ENCODE data around the gene PROS1.
"Not testable (repeated sequence)": the region's sequence is repeated elsewhere in the genome, so short reads cannot be mapped to it uniquely, and the experiment has no call there.

Gene PROS1

DNA sequence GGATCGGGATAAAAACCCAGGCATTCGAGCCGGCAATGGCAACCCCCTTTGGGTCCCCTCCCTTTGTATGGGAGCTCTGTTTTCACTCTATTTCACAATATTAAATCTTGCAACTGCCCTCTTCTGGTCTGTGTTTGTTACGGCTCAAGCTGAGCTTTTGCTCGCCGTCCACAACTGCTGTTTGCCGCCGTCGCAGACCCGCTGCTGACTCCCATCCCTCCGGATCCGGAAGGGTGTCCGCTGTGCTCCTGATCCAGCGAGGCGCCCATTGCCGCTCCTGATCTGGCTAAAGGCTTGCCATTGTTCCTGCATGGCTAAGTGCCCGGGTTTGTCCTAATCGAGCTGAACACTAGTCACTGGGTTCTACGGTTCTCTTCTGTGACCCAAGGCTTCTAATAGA, 8.6 kb downstream of the PROS1 start:
- DNase-seq: not testable (repeated sequence)

DNA sequence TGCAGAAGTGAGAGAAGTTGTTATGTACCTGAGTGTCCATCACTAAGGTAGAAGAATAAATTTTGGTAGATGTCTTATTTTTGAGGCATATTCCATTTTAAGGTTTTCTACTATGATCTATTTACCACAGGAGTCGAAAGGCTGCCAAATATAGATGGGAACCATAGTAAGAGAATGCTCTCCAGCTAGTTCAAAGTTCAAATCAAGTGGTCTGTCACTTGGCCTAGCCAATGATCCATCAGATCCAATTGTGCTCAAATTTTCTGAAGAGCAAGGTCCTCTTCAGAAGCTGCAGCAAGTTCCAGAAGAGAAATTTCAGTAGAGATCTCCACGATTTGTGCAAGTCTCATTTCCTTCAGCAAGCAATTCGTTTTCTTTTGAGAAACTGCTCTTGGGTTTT, 10.9 kb downstream of the PROS1 start:
- DNase-seq: no peak

DNA sequence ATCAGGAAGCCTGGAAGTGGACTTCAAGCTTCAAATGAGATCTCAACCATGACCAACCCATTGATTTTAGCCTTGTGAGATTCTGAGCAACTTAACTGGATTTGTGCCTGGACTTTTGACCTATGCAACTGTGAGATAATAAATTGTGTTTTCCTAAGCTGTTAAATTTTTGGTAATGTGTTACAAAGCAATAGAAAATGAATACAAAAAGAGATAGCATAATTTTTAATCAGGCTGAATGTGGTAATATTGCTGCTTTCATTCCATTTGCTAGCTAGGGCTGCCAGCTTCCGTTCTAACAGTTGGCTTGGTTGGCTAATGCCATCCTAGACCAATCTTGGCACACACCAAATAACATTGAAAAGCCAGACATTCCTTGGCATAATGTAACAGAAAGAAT, 12.2 kb downstream of the PROS1 start:
- DNase-seq: no peak

DNA sequence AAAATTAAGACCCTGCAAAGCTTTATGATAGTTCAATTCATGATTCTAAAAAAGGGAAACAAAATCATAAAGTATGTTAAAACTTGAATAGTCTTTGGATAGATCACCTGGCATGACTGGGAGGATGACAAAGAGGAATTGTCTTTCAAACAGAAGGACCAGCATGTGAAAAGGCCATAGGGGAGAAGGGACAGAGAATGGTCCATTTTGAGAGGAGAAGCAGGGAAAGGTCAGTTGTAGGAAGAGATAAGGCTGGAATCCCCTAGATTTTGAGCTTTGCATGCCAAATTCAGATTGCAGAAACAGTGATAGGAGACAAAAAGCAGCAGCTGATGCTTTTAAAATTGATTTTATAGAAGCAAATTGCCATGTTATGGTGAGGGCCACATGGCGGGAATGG, 12.7 kb downstream of the PROS1 start:
- no peak for DNase-seq

DNA sequence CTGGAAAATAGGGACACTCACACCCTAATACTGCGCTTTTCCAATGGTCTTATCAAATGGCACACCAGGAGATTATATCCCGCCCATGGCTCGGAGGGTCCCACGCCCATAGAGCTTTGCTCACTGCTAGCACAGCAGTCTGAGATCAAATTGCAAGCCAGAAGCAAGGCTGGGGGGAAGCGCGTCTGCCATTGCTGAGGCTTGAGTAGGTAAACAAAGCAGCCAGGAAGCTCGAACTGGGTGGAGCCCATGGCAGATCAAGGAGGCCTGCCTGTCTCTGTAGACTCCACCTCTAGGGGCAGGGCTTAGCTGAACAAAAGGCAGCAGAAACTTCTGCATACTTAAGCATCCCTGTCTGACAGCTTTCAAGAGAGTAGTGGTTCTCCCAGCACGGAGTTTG, 23.7 kb downstream of the PROS1 start:
- peak; percentile 40 for DNase-seq

DNA sequence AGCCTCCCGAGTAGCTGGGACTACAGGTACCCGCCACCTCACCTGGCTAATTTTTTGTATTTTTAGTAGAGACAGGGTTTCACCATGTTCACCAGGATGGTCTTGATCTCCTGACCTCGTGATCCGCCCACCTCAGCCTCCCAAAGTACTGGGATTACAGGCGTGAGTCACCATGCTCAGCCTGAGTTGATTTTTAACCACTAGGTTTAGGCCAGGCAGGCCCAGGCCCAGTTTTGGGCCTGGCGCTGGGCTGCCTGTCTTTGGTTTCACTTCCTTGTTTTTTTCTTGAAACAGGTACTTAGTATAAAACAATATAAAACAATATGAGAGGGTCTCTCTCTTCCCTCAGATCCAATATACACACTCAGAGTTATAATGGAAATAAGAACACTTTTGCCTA, 36.2 kb downstream of the PROS1 start:
- DNase-seq: not testable (repeated sequence)

DNA sequence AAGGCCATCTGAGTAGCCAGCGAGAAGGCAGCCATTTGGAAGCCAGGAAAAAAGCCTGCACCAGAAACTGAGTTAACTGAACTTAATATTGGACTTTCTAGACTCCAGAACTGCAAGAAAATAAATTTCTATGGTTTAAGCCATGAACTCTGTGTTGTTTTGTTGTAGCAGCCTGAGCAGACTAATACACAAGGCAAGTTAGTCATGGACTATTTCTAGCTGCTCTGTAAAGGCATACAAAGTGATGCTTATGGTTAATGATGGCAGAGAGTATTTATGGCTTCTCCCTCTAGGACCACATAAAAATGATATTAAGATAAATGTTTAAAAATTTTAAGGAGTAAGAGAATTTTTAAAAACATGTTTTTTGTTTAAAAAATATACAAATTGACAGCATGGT, 37.1 kb downstream of the PROS1 start:
- no peak for DNase-seq

DNA sequence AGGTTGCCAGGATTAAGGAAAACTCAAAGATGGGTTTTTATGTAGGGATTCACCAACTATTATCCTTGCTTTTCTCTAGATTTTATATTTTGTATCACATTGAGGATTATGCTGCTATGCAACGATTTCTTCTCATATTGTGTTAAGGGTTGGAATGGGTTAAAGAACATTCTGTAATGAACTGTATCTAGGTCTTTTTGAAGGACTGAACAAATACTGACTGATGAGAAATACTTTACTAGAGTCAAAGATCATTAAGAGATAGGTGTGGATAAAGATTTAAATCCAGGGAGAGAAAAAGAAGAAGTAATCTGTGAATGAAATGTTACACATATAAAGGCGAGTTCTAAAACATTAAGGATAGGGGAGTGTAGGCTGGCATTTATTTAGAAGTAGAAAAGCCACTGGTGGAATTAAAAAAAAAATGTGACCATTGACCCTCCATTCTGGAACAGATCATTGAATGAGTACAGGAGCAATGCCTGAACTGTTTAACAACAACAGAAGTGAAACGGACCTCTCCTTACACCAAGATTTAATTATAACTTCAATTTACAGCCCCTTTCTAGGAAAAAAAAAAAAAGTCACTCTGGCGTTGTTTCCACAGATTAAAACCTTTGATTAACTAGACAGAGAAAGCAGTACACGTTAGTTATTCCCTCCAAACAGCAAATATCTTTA, 39.2 kb downstream of the PROS1 start:
- no peak for DNase-seq

DNA sequence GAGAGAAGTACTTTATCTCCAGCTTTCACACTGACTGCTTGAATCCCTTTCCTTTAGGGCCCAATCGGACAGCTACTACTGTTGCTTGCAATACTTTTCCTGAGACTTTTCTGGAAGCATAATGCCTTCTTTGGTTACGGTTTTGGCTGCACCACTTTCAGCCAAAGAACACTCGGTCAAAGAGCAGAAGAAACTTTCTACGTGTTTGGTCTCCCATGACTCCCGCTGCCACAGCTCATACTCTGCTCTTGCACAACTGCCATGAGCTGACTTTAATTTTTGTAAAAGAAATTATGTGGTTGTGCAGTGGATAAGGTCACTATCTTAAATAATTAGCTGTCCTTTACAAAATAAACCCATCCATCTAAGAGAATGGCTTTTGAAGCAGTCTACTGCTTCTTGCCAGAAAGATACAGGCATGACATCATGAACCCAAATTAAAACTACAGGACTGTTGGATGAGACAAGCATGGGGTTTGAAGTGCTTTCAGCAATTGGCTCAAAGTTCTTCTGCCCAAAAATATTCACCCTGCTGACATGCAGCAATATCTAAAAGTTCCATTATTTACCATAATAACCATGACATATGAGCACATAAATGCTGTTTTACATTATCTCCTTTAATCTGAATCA, 42.0 kb downstream of the PROS1 start:
- no peak for DNase-seq

DNA sequence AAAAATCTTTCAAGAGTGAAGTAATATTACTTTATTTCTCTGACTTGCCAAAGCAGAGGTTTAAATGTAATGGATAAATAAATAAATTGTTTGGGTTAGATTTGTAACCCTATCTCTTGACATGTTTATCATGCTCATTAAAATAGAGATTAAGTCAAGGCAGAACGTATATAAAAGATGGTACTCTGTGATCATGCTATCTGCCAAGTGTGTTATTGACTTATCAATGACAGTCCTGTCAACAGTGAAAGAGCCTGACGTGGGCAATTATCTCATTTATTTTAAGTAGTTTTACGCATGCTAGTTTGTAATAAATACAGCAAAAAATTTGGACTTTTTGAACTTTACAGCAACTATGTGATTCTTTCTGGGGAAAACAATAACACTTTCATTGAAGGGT, 43.7 kb downstream of the PROS1 start:
- DNase-seq: no peak

DNA sequence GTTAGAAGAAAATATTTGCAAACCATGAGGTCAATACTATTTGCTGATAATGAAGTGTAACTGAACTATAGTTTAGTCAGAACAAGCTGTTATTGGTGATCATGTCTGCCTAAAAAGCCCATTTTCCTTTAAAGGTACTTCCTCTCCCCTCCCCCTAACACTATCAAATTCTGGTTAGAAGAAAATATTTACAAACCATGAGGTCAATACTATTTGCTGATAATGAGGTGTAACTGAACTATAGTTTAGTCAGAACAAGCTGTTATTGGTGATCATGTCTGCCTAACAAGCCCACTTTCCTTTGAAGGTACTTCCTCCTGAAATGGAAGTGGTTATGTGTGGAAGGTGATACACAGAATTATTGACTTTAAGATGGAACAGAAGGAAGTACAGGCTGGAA, 46.9 kb downstream of the PROS1 start:
- no peak for DNase-seq

DNA sequence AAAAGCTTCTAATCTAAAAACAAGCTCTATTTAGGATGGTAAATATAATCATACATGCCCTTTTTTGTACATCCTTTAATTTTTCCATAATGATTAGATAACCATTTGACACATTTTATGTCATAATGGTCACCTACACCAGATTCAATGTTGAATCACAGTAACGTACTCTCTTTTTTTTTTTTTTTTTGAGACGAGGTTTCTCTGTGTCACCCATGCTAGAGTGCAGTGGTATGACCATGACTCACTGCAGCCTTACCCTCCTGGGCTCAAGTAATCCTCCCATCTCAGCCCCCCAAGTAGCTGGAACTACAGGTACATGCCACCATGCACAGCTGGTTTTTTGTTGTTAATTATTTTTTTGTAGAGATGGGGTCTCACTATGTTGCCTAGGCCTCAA, 49.2 kb downstream of the PROS1 start:
- no peak for DNase-seq

DNA sequence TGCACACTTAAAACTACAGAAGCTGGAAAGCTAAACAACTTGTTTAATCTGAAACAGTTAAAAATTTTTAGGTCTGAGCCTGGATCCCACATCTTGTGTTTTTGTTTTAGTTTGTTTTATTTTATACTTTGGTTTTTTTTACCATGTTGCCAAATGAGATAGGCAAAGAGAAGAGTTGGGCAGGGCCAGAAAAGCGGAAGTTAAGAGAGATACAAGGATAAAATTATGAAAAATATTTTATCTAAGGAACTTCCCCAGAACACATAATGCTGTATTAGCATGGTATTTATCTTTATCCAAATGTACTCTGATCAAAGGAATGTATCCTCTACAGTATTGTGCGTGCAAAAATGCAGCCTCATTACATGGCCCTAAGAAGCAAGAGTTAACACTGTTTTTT, 50.7 kb downstream of the PROS1 start:
- no peak for DNase-seq

DNA sequence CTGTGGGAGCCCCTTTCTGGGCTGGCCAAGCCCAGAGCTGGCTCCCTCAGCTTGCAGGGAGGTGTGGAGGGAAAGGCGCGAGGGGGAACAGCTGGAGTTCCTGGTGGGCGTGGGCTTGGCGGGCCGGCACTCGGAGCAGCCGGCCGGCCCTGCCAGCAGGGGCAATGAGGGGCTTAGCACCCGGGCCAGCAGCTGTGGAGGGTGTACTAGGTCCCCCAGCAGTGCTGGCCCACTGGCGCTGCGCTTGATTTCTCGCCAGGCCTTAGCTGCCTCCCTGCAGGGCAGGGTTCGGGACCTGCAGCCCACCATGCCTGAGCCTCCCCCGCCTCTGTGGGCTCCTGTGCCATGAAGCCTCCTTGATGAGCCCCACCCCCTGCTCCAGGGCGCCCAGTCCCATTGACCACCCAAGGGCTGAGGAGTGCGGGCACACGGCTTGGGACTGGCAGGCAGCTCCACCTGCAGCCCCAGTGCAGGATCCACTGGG, 56.1 kb downstream of the PROS1 start:
- DNase-seq: not testable (repeated sequence)

DNA sequence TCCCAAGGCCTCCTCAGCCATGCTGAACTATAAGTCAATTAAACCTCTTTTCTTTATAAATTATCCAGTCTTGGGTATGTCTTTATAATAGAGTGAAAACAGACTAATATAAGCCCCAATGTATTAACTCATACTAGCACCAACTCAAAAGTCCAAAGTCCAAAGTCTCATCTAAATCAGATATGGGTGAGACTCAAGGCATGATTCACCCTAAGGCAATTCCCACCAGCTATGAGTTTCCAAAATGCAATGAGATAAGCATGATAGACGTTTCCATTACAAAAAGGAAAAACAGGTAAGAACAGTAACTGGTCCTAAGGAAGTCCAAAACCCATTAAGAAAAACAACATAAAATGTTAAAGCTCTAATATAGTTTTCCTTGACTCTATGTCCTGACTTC, 60.1 kb downstream of the PROS1 start:
- not testable (repeated sequence) for DNase-seq

DNA sequence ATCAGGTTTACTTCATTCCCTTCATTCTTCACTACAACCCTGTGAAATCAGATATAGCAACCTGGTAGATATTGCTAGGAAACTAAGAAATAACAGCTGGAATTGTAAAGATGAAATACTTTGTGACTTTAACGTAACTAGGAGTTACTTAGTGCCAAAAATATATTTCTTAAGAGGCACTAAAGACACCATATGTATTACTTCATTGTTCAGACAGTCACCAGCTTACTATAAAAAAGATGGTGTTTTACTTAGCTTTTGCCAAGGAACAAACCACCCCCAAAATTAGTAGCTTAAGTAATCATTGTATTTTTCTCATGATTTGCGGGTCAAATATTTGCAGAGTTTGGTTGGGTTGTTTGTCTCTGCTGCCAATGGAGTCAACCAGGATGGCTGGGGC, 62.5 kb downstream of the PROS1 start:
- DNase-seq: no peak

DNA sequence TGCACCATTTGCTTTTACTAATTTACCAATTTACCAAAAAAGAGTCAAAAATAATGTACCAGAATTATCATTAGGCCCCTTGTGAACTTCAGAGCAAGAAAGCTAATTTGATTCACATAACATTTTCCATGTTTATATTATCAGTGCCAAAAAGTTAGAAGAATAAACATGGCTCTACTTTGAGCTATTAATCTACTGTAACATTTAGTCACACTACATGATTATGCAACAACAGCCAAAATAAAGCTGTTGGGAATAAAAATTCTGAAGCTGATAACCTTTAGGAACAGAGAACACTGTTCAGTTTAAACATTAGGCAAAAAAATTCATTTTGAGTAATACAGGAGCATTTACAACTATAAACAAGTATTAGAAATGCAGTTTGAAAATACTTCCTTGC, 63.6 kb downstream of the PROS1 start:
- no peak for DNase-seq

DNA sequence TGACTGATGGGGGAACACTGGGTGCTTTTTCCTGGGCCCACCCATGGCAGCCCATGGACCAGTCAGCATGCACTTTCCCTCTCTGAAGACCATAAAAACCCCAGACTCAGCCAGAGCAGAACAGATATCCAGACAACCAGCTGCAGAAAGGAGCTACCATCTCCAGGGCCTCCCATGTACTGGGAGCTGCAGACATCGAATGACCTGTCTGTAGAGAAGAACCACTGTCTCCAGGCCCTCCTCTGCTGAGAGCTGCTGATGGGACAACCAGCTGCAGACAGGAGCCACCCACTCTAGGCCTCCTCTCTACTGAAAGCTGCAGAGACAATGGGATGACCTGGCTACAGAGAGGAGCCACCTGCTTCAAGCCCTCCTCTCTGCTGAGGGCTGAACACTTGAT, 66.6 kb downstream of the PROS1 start:
- DNase-seq: no peak

DNA sequence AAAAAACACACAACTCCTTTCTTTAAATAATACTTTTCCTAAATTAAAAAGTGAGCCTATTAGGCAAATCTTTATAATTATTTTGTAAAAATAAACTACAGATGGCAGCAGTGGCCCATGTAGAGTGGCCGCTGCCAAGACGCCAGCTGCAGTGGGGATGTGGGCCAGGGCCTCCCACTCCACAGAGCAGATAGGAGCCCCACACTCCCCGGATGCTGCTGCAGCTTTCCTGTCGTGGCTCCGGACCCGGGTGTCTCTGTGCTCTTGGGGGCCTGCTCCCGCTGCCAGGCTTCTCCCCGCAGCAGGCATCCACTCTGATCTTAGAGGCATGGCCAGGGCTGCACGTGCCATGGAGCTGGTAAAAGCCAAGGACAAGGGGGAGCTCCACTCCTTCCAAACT, 67.5 kb downstream of the PROS1 start:
- no peak for DNase-seq

DNA sequence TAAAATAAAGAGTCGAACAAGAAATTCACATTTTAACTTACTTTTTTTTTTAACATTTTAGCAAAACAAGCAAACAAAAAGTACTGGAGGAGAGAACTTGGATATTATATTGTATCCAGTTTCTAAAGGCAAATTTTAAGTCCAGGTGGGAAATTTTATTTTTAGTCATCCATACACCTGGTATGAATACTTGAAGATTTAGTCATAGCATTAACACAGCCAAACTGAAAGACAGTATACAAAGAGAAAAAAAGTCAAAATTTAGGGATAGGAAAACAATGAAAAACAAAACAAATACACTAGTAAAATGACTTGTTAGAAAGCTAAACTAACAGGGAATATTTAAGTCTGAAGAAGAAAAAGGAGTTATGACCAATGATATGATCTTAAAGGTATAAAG, 69.1 kb downstream of the PROS1 start:
- no peak for DNase-seq

DNA sequence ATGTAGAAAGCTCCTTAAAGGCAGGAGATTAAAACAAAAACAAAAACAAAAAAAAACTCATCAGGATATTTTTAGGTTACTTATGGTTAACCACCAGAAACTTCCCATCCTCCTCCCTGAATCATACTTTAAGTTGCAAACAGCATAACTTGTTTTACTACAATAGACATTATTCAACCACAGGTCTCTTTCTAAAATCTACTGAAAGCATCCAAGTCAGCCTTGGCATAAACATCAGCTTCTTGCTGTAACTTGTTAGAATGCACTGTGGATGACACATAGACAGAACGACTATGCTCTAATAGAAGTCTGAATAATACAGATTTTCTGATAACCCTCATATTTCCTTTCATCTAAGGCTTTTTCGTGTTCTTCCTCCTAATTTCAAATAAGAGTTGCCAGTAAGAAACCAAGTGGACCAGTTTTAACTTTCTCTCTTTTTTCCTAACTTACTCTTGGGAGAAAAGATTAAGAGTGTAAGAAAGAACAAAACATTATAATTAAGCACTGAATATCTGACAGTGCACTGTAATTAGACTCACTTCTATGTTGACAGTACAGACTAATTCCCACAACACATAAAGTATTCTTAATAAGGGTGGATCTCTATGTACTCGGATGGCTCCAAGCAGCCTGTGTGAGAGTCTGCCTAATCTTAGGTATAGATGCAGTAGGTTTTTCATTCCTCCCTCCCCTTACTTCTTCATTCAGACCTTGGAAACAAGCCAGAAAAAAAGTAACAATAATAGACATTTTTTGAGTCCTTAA, 95.3 kb downstream of the PROS1 start:
- DNase-seq: not testable (repeated sequence)

DNA sequence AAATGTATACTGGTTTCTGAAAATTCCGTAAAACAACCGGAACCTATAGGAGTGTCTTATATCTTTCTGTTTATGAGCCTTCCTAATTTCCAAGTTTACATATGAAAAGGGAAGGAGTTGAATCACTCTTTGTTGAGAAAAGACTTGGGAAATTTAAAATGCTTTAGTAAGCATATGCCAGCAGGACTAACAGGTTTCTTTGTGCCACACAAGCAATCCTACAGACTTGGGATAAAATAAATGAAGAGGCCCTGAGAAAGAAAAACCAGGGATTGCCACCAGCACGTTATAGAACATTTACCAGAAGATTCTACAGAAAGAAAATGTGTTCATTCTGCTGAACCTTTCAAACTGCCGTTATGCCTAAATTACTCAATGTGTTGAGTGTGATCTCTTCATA, 96.3 kb downstream of the PROS1 start:
- not testable (repeated sequence) for DNase-seq

DNA sequence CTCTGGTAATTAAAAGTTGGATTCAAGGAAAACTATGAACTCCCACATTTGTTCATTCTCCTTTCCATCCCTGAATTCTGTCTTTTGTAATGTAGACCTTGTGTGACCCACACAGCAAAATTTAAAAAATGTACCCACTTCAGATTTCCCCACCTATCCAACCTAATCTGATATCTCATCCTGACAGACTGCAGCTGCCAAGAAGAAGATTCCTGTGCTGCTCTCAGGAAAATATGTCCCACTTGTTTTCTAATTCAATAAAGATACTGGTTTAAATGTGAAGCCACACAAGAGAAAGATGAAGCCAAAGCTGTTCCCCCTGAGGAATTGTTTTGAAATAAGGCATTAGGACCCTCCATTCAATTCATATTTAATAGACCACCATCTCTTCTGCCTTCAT, 100.3 kb downstream of the PROS1 start:
- DNase-seq: not testable (repeated sequence)

DNA sequence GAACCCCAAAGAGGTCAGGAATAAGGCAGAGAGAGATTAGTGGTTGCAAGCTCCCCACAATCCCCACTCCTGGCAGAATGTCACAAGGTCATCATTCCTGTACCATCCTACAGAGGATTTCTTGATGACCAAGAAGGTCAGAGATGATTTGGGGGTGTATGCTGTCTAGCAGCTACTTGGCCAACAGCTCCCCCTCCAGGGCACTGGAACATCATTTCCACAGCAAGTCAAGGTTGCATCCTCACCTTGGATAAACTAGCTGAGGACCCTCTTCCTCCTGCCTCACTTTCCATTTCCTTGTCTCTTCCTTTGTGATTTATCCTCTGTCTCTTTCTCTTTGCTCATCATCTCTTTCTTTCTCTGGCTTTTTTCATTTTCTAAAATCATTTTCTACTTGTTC, 106.3 kb downstream of the PROS1 start:
- DNase-seq: no peak
